HEK293 (cell line): ENCODE data around the gene HPCA.

Experiments used
- CTCF ChIP-seq: fragments of 450-650 bp; formaldehyde crosslinking; IDR thresholded peaks from 2 replicates; pipeline ENCODE4 v1.5.1; 2016; ENCODE audit warnings: missing biosample characterization, missing genetic modification characterization
- HOXA7 ChIP-seq: sonication (generic); formaldehyde crosslinking; IDR thresholded peaks from 2 replicates; pipeline ENCODE4 v1.8.1; 2022; ENCODE audit warnings: missing genetic modification reagents, borderline replicate concordance
- KLF1 ChIP-seq: fragments of 450-650 bp; formaldehyde crosslinking; IDR thresholded peaks from 2 replicates; pipeline ENCODE4 v1.5.1; 2016; ENCODE audit warnings: missing biosample characterization, missing genetic modification characterization
- YY1 ChIP-seq: fragments of 450-650 bp; formaldehyde crosslinking; IDR thresholded peaks from 2 replicates; pipeline ENCODE4 v1.5.1; 2018; ENCODE audit warnings: missing biosample characterization, missing genetic modification characterization
- ZNF121 ChIP-seq: fragments of 450-650 bp; formaldehyde crosslinking; IDR thresholded peaks from 2 replicates; pipeline ENCODE4 v1.5.1; 2016; ENCODE audit warnings: missing biosample characterization, missing genetic modification characterization
- ZNF138 ChIP-seq: fragments of 450-650 bp; formaldehyde crosslinking; IDR thresholded peaks from 2 replicates; pipeline ENCODE4 v1.5.1; 2016; ENCODE audit warnings: missing biosample characterization, missing genetic modification characterization, borderline replicate concordance
- ZNF248 ChIP-seq: fragments of 450-650 bp; formaldehyde crosslinking; IDR thresholded peaks from 2 replicates; pipeline ENCODE4 v1.5.1; 2017; ENCODE audit warnings: missing biosample characterization, missing genetic modification characterization
- ZNF513 ChIP-seq: fragments of 450-650 bp; IDR thresholded peaks from 2 replicates; pipeline ENCODE4 v1.5.1; 2018; ENCODE audit warnings: missing biosample characterization, missing genetic modification characterization
- ZNF639 ChIP-seq: fragments of 450-650 bp; formaldehyde crosslinking; IDR thresholded peaks from 2 replicates; pipeline ENCODE4 v1.5.1; 2016; ENCODE audit warnings: missing biosample characterization, missing genetic modification characterization
- ZNF830 ChIP-seq: fragments of 450-650 bp; IDR thresholded peaks from 2 replicates; pipeline ENCODE4 v1.5.0; 2018; ENCODE audit warnings: missing biosample characterization, missing genetic modification characterization, low read depth, mild to moderate bottlenecking, moderate library complexity

- TF ChIP-seq YY1 (tag by site-specific recombination): no peak
- TF ChIP-seq CTCF (tag by site-specific recombination): no peak
- no peak for TF ChIP-seq ZNF639
- TF ChIP-seq ZNF830 (tag by site-specific recombination): no peak
- TF ChIP-seq KLF1: no peak
- TF ChIP-seq ZNF513 (tag by site-specific recombination): no peak
- TF ChIP-seq ZNF248 (tag by site-specific recombination): no peak
- TF ChIP-seq HOXA7 (CRISPR knock-in tag): no peak
- no peak for TF ChIP-seq ZNF138 (tag by site-specific recombination)
- TF ChIP-seq ZNF121 (tag by site-specific recombination): no peak
Observed at GRCh38 chr1:32944180-32944579, 57.9 kb downstream of the HPCA start.
